LNCaP clone FGC (cell line): ENCODE data around the gene STRADB.

Experiments
- DNase-seq: peaks from one replicate; pipeline ENCODE4 v3.0.0-alpha.2; 2011; ENCODE audit warnings: low read depth
- H3K4me3 ChIP-seq: 2 replicates; pipeline ENCODE4 v1.5.1; 2011; ENCODE audit warnings: mild to moderate bottlenecking, low read depth, low read length, control low read depth
- CTCF ChIP-seq: IDR thresholded peaks from 2 replicates; pipeline ENCODE4 v1.5.1; 2012; ENCODE audit warnings: mild to moderate bottlenecking; ENCODE audit not compliant: control insufficient read depth, insufficient read depth; ENCODE audit errors: extremely low read depth

STRADB gene

GRCh38 chr2:201484805-201485204 lies 33.3 kb downstream of the STRADB start:
- TF ChIP-seq CTCF, result no peak
- no peak for DNase-seq

GRCh38 chr2:201490291-201490690 lies 38.8 kb downstream of the STRADB start:
- TF ChIP-seq CTCF, result no peak
- DNase-seq, result no peak

More at GRCh38 chr2:201484805-201485204, 33.3 kb downstream of the STRADB start:
- no peak overlapping the region for H3K4me3 ChIP-seq

GRCh38 chr2:201496785-201497184 lies 45.2 kb downstream of the STRADB start:
- no peak overlapping the region for H3K4me3 ChIP-seq
- no peak for DNase-seq
- no peak for TF ChIP-seq CTCF

More at GRCh38 chr2:201490291-201490690, 38.8 kb downstream of the STRADB start:
- H3K4me3 ChIP-seq, result no peak overlapping the region

- DNase-seq, result no peak
- TF ChIP-seq CTCF, result no peak
- H3K4me3 ChIP-seq, result no peak overlapping the region
Observed at GRCh38 chr2:201500534-201500933, 49.0 kb downstream of the STRADB start.

- no peak for TF ChIP-seq CTCF
- no peak overlapping the region for H3K4me3 ChIP-seq
- DNase-seq, result no peak
Observed at GRCh38 chr2:201502713-201503112, 51.2 kb downstream of the STRADB start.

- TF ChIP-seq CTCF, result no peak
- no peak overlapping the region for H3K4me3 ChIP-seq
- no peak for DNase-seq
Observed at GRCh38 chr2:201507725-201508124, 56.2 kb downstream of the STRADB start.

GRCh38 chr2:201513271-201513670 lies 61.7 kb downstream of the STRADB start:
- H3K4me3 ChIP-seq, result no peak overlapping the region
- no peak for DNase-seq
- no peak for TF ChIP-seq CTCF
